HG03025 (cell line): ENCODE results near the gene SIGLEC1.

Experiments
- ATAC-seq: cut with Tn5 transposase; IDR thresholded peaks from one replicate; pipeline ENCODE4 v1.9.1; 2021; ENCODE audit warnings: mild to moderate bottlenecking, moderate library complexity; ENCODE audit not compliant: unreplicated experiment, low FRiP score

Gene SIGLEC1

GRCh38 chr20:3729378-3729777 lies 17.0 kb upstream of the SIGLEC1 start:
- no peak for ATAC-seq

- no peak for ATAC-seq
These were observed 16.5 kb upstream of the SIGLEC1 start for GRCh38 chr20:3728876-3729275.

DNA sequence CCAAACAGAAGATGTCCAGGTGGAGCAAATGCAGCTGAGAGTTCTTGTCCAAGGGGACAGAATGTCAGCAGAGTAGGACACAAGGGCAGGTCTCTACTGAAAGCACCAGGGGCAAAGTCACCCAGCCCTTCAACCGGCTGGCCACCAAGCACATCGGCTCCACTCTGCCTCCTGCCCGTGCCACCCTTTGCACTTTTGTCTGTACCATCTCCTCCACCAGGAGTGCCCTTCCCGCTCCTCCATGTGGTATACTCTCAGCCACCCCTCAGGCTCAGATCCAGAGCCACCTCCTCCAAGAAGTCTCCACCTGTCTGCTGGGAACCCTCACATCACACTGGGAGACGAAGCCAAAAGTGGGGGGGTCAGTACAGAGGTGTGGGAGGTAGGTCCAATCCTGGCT lies 16.0 kb upstream of the SIGLEC1 start:
- no peak for ATAC-seq

DNA sequence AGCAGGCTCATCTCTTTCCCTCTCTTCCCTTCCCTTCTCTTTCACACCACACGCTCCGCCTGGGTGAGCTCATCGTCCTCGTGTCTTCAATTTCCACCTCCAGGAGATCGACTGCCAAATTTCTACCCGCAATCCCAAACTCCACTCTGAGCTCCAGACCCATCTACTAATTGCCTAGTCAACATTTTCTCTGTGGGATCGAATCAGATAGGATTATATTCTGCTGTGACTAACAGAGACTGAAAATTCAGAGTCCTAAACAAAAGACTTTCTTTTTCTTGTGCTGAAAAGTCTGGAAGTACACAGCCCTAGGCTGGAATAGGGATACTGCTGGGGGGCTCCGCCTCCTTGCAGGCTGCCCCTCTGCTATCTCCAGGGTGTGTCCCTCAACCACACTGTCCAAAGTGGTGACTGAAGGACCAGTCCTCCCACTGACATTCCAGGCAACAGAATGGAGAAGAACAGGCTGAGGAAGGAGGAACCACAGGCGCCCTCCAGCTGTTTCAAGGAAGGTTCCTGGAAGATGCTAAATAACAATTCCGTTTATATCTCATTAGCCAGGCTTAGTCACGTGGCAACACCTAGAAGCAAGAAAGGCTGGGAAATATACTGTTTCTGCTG lies 15.1 kb upstream of the SIGLEC1 start:
- no peak for ATAC-seq

DNA sequence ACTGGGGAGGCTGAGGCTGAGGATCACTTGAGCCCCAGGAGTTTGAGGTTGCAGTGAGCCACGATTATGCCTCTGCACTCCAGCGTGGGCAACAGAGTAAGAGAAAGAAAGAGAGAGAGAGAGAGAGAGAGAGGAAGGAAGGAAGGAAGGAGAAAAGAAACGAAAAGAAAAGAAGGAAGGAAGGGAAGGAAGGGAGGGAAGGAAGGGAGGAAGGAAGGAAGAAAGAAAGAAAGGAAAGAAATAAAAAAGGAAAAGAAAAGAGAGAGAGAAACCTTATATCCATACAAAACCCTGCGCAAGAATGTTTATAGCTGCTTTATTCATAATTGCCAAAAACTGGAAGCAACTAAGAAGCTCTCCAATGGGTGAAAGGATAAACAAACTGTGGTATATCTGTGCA lies 12.0 kb upstream of the SIGLEC1 start:
- ATAC-seq, result no peak

GRCh38 chr20:3723284-3723683 lies 10.9 kb upstream of the SIGLEC1 start:
- ATAC-seq, result no peak

DNA sequence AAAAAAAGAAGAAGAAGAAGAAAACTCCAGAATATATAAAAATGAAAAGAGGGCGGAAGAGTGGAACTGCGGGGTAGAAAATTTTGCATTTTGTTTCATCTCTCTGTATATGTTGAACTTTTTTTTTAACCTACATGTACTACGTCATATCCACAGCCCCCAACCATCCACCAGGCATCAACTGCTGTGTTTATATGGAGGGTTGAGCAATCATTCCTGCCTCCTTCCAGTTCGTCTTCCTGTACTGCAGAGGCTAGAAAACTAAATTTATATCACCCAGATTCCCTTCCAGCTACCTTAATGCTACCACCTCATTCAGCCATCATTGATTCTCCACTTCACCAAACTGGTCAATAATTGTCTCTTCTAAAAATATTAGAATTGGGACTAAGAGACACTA lies 9.5 kb upstream of the SIGLEC1 start:
- ATAC-seq, result no peak

DNA sequence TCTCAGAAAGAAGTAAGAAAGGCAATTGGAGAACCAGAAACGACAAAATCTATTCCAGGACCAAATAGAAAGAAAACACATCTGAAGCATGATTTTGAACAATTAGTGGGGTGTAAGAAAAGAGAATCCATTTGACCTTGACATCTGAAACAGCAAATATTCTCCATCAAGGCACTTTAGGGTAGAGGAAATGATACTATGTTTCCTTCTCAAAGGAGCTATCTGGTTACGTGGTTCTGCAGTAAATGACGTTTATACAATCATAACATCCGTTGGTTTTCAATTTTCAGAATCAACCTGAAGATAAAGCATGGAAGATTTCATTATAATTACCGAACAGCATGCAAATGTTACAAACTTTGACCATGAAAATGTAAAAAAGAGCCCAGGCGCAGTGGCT lies 8.2 kb upstream of the SIGLEC1 start:
- ATAC-seq, result no peak

DNA sequence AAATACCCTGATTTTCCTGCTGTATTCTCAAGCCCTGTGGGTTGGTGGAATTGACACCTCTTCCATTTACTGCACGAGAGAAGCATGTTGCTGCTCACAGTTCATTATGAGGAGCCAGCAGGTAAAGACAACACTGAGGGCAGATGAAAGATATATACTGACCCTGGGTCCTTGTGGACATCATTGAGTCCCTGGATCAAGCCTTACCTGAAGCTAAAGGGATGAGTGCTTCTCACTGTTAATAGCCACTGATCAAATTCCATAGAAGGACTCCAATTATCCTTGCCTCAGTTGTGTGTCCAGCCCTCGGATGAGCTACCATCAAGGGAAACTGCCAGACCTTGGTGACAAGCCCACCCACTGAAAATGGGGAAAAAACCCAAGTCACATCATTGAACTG lies 7.7 kb upstream of the SIGLEC1 start:
- ATAC-seq, result no peak

DNA sequence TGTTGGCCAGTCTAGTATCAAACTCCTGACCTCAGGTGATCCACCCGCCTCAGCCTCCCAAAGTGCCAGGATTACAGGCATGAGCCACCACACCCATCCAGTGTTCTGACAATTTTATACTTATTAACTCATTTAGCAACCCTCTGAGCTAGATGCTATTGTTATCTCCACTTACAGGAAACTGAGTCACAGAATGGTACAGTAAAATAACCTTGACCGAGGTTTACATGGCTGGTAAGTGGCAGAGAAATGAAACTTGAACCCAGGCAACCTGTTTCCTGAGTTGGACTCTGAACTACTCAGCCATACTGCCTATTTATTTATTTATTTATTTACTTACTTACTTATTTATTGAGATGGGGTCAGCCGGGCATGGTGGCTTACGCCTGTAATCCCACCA lies 6.6 kb upstream of the SIGLEC1 start:
- ATAC-seq, result no peak

DNA sequence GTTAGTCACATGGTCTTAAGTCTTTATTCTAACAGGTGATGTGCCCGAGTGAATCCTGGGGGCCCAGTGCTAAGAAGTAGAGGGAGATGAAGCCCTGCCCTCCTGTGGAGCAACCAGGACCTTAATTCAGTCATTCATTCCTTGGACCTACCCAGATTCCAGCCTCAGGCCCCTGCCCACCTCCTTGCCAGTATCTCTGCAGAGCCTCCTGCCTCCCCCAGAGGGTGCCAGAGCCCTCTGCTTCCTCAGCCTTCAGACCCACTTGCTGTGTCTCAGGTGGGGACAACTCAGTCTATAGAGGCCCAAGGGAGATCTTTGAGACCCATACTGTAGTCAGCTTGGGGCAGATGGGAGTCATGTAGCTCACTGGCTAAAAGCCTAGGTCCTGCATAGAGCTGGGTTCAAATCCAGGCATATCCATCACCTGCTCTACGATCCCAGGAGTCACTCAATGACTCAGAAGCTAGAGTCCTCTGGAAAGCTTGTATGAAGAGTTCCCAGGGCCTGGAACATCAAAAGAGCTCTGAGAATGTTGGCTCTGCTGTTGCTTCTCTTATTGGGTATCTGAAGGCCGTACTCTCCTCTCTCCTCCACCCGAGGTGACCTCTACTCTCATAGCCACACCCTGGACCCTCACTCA lies 3.9 kb upstream of the SIGLEC1 start:
- ATAC-seq, result no peak

GRCh38 chr20:3714092-3714491 lies 1.7 kb upstream of the SIGLEC1 start:
- ATAC-seq, result no peak

DNA sequence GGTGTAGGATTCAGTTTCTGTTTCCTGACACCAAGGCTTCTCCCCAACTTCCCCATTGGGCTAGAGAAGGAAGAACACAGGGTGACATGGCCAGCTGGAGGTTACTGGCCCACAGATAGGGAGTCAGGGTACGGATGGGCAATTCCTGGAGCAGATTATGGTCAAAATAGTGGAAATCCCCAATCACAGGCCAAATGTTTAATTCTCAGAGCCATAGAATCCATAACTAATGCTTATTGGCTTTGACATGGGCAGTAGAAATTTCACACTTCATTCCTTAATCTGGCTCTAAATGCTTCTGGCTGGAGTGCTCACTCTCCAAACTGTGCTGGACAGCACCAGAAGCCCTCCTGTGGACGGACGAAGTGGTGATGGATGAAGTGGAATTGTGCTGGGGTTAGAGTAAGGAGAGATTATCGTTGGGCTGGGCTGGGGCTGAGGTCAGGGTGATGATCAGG lies 887 bp downstream of the SIGLEC1 start:
- no peak for ATAC-seq

DNA sequence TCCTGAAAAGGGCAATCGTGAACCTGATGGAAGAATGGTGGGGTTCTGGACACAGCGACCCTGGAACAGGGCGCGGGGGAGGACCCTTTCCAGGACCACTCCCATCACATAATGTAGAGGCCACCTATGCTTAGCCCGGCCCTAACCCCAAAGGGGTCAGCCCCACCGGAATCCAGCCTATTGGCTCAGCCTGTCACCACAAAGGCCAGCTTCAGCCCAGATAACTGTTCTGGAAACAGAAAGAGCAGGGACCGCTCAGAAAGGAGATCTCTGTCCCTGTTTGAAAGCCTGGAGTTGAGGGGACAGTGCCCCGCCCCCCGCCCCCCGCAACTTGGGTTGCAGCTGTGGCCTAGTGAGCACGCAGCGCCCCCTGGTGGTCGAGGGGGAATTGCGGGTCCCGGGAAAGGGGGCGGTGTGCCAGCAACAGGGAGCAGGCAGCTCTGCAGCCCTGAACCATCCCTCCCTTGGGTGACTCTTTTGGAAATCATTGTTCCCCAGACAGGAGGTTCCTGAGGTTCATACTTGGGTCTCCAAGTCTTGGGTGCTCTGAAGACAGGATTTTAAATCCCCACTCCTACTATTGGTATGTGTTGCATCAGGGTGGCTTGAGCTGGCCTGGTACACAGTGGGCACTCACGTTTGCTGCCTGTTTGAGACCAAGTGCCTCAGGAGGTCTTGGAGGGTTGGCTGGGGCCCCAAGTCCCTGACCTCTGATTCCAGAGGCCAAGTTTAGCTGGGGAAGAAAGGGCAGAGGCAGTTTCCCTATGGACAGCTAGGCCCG lies 1.5 kb downstream of the SIGLEC1 start:
- ATAC-seq, result no peak

GRCh38 chr20:3710011-3710466 lies 2.4 kb downstream of the SIGLEC1 start:
- ATAC-seq, result no peak

DNA sequence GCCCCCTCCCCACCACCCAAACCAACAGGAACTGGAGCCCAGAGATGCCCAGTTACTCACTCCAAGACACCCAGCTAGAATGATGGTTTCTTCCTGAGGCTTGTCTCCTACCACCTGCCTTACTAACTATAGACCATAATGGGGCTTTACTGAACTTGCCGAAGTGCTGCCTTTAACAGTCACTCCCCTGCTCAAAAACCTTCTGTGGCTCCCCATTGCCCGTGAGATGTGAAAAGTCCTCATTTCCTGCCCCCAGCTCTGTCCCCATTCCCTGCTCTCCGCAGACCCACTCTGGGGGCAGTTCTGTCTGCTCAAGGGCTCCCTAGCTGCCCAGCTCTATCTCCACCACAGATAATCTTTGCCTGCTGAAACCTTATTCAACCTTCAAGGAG lies 4.9 kb downstream of the SIGLEC1 start:
- no peak for ATAC-seq

DNA sequence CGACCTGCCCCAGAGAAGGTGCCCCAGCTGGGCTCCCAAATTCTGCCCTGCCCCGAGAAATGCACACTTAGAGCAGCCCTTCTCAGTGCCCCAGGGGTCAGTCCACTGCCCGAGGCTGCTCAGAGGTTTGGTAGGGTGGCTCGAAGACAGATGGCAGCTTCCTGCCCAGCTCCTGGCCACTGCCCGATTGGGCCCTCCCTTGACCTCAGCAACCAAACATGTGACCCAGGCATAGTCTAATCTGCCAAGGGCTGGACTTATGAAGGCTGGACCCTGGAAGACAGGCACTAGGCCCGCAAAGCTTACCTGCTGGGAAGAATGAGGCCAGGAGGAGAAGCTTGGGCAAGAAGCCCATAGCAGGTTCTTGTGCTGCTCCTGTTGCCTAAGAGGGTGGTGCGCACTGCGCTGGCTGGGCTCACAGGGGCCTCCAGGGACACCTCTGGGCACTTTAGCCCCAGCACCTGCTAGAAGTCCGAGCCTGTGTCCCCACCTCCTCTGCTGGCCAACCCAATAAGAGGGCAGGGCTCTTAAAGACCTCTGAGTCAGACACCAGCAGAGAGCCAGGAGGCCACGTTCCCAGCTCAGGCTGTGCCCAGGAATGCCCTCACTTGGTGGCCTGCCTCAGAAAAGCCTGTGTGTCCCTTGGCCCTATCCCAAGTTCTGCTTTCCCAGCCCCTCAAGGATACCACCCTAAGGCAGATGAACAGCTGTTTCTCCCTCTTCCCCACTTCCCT lies 5.5 kb downstream of the SIGLEC1 start:
- no peak for ATAC-seq

DNA sequence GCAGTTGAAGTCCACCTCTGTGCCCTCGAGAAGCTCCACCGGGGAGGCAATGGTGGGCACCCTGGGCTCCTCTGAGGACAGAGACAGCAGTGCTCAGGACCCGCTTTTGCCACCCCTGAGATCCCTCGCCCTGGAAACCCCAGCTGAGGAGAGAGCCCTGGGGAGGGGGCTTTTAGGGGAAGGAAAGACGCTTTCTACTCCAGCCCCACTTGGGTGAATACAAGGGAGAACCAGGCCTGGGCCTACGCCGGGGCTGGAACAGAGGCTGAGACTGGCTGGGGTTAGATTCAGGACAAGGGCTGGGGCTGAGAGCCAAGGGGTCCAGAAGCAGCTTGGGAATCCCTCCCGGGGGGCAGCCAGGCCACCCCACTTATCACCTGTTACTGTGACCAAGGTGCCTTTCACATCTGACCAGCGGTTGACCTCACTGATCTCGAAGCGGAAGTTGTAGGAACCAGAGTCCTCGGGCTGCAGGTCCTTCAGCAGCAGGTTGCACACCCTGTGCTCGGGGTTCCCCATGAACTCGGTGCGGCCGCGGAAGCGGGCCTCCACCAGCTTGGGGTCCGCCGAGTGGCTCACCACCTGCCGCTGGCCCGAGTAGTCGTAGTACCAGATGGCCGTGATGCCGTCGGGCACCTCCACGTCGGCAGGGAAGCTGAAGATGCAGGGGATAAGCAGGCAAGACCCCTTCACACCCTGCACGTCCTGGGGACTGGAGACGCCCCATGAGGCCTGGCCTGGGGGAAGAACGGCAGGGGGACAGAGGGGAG lies 6.2 kb downstream of the SIGLEC1 start:
- no peak for ATAC-seq

- ATAC-seq, result no peak
These were observed 6.9 kb downstream of the SIGLEC1 start for GRCh38 chr20:3705491-3705969.

- ATAC-seq, result no peak
These were observed 8.3 kb downstream of the SIGLEC1 start for GRCh38 chr20:3704087-3704486.
